HG03175 (cell line): ENCODE results near the gene REPS2.

Experiments used
- ATAC-seq: cut with Tn5 transposase; IDR thresholded peaks from one replicate; pipeline ENCODE4 v1.9.1; 2021; ENCODE audit warnings: mild to moderate bottlenecking, moderate library complexity; ENCODE audit not compliant: unreplicated experiment

The REPS2 gene

DNA sequence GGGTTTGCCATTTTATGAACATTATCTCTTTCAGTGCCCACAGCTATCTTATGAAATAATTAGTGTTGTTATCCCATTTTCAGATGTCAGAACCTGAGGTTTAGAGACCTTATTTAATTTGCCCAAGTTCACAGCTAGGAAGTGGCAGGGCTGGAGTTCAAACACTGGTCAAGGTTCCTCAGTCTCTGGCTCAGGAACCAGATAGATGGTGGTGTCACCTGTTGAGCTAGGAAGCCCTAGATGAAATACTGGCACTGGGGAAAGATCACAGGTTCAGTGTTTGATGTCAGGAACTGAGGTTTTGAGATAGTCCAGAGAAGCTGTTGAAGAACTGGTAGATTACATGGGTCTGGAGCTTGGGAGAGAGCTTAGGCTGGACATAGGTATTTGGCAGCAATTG, 85.4 kb downstream of the REPS2 start:
- ATAC-seq = no peak

DNA sequence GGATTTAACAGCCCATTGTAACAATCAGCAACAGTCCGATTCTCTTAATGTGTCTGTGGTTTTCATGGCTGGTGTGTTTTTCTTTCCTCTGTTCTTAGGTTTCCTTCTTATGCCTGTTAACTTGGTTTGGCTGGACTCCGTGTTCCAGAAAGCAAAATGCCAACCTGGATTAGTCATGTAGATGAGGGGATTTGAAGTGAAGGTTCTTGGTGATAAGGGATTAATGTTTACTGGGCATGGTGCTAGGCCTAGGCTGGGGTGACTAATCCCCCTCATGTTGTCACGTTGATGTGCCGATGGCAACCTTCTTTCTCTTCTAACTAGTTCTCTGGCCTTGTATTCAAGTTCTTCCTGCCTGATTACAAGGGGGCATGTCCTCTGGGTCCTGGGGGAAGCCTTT, 85.9 kb downstream of the REPS2 start:
- no peak for ATAC-seq

DNA sequence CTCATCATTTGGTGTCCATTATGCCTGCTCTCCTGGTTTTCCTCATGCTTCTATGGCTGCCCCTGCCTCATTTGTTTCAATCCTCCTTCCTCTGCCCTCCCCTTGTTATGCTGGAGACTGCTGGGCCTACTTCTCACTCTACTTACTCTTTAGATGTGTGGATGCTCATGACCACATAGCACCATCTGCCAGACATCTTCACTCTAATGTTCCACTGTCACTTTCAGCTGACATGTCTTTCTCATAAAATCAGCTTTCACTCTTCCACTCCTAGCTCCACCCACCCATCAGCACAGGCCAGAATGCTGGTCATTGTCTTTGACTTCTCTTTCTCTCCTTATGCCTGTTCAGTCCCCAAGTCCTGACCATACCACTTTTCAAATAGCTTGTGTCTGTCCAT, 86.8 kb downstream of the REPS2 start:
- no peak for ATAC-seq

DNA sequence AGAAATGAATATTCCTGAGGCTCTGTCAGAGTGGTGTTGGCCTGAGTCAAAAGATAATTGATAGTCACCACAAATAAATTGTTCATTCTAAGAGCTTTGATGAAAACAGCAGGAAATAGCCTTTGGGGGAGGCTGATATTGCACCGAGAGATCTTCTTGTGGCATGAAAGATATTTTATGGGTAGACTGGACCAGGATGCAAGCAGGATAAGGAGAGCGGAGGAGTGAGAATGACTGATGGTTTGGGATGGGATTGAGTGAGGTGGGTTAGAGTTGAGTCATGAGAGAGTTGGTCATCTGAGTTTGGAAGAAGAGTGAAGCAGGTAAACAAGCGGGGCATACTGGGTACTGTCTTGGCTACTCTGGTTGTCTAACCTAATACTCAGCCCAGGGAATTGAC, 88.7 kb downstream of the REPS2 start:
- ATAC-seq = no peak

DNA sequence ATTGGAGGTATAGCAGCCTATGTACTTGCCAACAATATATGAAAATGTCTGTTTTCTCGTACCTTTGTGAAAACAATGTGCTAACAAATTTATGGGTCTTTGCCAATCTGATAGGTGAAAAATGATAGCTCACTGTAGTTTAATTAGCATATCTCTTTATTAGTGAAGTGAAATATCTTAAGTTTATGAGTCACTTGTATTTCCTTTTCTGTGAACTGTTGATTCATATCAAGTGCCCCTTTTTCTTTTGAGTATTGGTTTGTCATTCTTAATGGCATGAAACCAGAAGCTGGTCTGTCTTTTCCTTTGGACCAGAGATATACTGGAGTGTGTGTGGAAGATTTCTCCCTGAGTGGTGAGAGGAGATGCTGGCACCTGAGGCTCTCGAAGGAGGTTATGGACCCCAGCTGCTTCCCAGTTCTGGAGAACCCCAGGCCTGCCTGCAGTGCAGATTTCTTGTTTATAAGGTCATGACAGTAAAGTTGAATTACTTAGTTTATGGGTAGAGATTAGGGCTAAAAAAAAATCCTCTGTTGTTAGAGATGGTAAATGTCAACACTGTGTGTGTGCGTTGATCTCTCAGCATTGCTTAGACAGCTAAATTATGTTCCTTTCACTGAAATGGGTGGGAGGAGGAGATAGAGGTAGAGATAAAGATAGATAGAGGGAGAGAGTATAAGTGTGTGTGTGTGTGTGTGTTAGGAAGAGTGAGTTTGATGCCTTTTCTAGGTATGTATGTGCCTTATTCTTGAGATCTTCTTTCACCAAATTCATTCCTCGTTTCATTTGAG, 89.9 kb downstream of the REPS2 start:
- no peak for ATAC-seq

DNA sequence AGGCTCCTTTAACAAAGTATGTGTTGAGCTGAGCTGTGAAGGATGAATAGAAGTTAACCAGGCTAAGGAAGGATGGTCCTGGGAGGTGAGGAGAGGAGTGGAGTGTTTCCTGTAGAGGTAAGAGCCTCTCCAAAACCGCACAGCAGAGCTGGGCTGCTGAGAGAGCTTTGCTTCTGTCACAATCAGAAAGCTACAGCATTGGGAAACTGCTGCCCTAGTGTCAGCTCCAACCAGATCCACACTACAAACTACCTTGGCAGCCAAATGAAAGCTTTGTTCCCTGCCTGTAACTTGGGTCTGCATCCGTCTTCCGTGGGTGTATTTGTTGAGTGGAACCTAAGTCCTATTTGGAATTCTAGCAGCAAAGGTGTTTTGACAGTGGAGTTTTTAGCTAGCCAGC, 91.8 kb downstream of the REPS2 start:
- no peak for ATAC-seq

DNA sequence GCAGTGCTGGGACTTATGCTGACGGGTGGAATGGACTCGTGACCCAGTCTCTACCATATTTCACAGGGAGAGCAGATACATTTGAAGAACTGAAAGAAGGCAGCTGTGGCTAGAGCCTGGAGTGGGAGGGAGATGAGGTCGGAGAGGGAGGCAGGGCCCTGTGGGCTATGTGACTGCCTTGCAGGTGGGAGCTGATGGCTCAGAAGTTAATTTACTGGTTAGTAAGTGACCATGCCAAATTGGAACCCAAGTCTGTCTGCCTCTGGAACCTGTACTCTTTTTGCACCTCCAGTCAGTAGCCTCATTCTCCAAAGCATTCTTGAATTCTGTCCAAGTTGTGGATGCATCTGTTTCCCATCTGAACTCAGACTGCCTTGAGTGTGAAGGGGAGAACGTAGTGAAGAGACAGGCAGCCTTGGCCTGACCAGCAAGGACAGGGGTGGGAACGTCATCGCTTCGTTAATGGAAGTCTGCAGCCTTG, 92.3 kb downstream of the REPS2 start:
- no peak for ATAC-seq

DNA sequence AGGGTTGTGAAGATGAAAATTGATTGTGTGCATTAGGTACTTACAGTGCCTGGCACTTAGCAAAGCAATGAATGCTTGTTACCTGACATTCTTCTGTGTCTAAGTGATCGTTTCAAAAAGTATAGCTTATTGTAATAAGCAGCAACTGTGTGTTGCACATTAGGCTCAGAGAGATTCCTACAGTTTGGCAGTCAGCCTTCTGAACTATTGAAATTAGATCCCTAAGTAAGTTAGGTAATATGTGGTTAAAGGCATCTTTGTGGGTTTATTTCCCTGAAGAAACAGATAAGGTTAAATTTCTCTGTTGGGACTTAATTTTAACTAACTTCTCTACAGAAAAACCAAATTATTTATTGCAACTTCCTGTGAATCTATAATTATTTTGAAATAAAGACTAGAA, 93.4 kb downstream of the REPS2 start:
- no peak for ATAC-seq

DNA sequence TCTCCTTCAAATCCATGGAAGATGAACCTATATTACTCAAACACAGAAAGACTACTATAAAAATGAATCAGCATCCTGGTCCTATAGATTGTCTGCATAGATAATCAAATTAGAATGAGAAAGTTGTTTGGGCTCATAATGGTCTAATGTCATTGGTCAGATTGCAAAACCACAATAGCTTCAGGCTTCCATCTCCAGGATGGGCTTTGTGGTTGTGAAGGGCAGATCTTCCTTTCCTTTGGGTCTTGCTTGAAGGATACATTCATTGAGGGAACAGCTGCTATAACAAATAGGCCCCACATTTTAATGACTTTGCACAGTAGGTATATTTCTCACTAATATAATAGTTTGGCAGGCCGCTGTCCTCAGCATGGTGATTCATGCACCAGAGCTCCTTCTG, 94.3 kb downstream of the REPS2 start:
- no peak for ATAC-seq

DNA sequence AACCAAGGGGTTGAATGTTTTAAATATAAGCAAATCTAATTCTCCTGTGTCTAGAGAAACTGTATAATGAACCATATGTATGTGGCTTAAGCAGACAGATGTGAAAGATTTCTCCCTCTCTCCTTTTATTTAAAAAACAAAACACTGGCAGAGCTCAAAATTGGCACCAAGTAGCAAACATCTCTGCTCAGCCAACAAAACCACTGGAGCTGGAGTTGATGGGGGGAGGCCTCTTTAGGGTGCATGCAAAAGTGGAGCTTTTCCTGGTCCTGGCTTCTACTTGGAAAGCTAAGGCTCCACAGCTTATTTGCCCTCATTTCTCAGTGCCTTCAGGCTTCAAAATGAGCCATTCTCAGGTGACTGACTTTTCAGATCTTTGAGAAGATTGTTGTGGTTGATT, 95.6 kb downstream of the REPS2 start:
- no peak for ATAC-seq

DNA sequence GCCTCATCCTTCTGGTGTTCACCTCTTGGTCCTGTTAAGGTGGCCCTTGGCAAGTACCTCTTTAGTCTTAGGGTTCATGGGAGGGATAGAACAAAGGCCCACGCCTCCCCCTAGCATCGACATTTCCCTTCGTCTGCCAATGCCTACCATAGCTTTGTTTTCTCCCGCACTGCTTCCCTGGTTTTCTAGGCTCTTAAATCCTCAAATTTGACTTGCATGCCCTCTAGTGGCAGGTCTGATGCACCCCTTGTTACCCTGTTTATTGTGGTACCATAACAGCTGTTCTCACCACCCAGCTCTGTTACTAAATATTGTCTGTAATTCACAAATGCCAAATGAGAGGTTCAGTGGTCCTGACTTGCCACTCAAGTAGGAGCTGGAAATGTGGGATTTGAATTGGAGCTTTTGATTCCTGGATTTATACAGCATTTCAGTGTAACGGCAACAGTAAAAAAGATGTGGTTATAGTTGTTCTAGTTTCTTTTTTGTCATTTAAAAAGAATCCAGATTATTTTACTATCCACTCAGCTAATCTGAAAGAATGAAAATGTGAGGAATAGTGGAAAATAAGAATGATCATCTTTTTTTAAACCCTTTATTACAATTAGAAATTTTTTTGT, 100.1 kb downstream of the REPS2 start:
- no peak for ATAC-seq

DNA sequence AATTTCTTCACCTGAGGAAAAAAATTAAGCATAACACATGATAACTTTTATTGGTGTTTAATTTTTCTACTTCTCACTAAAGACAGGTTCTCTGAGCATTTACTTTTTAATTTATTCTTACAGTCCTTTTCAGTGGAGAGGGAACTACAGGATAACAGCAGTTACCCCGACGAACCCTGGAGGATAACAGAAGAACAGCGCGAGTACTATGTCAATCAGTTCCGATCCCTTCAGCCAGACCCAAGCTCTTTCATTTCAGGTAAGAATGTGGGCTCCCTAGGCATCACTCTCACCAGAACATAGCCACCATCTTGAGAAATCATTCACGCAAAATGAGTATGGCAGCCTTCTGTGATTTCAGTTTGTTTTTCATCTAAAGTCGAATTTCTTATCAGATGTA, 100.8 kb downstream of the REPS2 start:
- ATAC-seq = no peak

DNA sequence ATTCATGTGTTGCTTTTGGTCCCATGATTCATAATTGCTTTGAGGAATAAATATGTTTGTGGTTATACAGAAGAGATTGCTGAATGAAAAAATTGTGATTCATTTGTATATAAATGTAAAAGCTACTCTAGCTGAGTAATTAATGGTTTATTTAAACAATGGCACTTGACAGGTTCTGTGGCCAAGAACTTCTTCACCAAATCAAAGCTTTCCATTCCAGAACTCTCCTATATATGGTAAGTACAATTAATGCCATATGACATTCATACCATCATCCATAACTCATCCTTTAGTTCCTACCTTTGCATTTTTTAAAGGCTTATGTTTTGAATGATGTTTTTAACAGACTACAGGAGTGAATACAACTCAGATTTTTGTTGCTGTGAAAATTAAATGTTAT, 105.8 kb downstream of the REPS2 start:
- ATAC-seq = no peak

DNA sequence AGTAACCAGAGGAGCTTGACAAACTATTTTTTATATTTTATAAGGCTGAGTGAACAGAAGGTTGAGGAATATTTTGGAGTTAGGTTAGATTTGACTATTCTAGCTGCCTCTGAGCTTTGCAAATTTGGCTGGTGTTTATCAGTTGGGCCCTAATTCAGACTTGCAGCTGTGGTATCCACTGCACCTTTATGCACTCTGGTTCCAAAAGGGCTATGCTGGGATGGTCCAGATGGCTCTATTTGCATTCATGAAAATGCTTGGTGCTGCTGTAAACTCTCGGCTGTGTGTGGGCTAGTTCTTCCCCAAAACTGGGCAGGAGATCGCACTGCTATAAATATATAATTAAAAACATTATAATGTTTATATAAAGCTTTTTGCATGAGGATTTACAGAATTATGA, 106.3 kb downstream of the REPS2 start:
- ATAC-seq = no peak

DNA sequence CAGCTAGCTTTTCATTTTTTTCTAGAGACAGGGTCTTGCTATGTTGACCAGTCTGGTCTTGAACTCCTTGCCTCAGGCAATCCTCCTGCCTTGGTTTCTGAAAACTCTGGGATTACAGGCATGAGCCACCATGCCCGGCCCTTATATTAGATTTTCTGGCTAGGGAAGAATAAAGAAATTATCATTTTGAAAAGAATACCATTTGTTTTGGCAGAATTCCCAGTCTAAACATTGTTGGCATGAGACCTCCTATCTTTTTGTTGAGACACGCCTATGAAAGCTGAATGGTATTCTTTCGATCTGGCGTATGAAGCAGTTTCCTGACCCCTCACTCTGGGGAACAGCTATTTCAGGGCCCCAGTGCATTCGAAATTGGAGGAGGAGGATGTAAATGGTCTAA, 107.0 kb downstream of the REPS2 start:
- no peak for ATAC-seq

DNA sequence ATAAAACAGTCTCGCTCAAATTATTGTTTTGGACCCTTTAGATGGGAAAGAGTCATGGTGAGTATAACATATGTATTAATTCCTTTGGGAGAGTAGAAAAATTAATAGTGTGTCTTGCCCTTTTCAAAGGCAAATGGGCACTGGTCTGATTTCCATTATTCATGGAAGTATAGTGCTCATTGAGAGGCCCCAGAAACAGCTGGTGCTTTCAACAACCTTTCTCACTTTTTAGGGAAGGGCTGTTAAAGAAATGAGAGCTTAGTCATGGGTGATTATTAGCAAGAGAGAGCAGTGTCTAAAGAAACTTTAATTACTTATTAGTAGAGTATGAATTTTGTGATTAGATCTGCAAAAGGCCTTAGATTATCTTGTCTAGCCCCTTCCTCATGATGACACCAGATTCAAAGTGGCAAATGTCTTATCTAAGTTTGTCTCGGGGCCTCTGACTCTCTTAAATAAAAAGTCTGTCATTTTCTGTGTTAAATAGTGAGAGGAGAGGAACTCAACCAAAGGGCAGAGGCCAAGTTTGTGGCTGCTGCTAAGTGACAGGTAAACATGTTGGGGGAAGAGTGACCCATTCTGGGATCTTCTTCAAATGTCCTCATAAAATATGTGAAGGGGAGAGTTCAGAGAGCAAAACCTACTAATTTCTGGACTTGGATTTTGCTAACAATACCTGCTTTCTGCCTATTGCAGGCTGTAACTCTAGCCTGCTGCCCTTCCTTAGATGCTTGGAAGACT, 110.6 kb downstream of the REPS2 start:
- no peak for ATAC-seq

DNA sequence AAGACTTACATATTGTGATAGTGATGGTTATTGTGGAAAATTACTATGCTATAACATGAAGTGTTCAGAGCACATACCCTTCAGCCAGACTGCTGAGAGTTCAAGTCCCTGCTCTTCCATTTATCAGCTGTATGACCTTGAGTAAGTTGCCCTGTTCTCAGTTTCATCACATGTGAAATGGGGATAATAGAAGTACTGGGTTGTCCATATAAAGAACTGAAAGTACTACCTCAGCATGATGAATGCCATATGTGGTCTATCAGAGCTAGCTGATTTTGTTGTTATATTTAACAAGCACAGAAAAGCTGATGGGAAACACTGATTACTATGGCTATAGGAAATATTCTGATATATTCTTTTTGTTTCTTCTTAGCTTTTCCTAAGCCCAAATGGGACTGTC, 115.6 kb downstream of the REPS2 start:
- ATAC-seq = no peak

DNA sequence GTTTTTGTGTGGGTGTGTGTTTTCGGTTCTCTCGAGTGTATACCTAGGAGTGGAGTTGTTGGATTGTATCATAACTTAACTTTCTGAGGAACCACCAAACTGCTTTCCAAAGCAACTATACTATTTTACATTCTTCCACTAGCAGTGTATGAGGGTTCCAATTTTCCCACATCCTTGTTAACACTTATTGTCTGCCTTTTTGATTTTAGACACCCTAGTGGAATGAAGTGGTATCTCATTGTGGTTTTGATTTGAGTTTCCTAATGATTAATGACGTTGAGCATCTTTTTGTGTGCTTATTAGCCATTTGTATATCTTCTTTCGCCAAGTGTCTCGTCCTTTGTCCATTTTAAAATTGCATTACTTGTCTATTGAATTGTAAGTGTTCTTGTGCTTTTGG, 118.6 kb downstream of the REPS2 start:
- no peak for ATAC-seq

DNA sequence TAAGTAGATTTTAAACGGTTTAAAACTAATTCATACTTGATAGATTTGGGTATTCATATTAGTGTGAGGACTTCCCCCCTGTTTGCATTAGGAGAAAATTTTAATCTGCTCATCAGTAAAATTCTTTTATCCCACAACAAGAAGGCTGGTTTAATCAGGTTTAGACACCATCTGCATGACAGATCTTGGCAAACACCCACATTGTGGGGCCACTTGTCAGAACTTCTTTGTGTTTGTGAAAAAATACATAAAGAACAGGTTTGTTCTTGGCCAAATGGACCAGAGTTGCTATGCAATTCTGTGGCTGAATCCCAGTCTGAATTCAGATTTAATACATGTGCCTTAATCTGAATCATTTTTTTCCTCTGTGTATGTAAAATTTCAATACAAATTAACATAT, 121.1 kb downstream of the REPS2 start:
- ATAC-seq = no peak

DNA sequence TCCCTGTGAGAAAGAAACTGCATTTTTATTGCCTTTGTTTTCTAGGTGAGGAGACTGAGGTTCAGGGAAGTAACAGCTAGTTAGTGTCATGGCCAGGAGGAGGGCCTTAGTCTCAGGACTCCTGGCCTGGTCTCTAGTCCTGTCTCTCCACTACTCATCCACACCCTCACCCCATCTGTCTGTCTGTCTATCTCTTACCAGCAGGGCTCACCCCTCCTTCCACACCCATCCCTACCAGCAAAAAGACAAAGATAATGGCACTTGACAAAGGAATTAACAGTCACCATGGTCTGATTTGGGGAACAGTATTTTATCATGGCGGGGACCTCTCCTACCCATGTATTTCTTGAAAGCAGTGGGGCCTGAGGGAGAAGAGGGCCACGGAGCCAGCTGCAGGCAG, 125.8 kb downstream of the REPS2 start:
- no peak for ATAC-seq

DNA sequence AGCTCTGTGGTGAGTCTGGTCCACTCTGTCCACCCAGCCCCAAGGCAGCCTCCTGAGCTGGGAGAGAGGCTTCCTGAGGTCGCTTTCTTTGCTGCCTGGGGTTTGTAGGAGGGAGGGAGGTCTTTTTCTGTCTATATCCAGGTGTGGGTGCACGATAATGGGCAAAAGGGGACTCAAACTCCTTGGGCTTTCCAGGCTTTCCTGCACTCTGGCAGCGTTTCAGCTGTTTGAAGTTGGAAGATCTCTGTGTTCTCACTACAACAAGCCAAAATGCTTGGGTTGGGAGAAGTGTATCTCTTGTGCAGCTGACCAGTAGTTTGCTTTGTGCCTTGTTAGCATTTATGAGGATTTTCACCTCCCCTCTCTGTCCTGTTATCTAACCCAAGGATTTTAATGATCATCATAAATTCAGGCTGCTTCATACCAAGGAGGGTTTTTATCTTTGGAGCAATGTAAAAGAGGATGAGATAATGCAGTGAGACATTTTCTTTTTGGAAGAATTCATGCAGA, 126.3 kb downstream of the REPS2 start:
- no peak for ATAC-seq

DNA sequence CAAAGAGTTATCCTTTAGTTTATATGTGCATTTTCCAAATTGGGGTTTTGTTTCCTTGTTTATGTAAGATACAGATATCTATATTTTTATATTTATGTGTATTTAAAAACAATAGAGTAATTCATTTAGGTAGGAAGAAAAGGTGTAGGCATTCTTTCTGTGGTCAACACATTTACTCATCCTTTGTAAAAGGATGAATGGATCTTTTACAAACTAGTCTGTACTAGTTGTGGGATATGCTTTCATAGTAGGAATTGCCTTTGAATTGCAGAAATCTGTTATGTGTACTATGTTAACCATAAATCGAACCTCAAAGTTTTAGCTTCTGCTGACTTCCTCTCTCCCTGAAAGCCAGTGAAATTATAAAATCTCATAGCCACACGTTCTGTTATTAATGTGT, 128.5 kb downstream of the REPS2 start:
- no peak for ATAC-seq
